ENCODE results near the gene MRPL20.

The MRPL20 gene

DNA sequence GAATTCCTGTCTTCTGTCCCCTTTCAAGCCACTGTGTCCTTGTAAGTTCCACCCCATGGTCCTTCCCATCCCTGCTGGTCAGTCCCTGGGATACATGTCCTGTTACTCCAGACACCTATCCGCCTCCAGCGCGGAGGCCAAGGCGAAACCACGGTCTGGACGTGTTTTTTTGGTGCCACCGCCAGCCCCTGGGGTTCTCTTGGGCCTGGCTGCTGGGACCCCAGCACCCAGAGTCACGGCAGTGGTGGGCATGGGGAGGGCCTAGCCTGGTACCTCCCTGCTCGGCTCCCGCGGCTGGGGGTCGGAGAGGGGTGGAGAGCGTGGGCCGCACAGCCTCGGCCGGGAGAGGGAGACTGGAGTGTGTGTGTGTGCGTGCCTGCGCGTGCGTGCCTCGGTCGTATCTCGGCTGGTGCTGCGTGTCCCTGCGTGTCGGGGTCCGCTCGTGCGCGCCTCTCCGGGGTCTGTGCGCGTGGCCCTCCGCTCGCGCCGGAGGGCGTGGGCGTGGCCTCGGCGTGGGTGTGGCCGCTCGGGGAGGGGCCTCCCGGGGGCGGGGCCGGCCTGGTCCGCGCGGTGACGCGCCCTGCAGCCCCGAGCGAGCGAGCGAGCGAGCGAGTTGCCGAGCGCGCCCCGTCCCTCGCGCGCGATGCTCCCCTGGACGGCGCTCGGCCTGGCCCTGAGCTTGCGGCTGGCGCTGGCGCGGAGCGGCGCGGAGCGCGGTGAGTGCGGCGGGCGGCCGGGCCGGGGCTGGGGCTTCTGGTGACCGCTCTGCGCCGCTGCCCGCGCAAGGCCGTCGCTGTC lies 28.2 kb upstream of the MRPL20 start, which contains the start of gene VWA1:
TSS of gene VWA1 (plus strand) at position 585 of the 798 bp plus-strand sequence. CDS start at position 644, 59 bp downstream.
- TF ChIP-seq, protein P1, sequence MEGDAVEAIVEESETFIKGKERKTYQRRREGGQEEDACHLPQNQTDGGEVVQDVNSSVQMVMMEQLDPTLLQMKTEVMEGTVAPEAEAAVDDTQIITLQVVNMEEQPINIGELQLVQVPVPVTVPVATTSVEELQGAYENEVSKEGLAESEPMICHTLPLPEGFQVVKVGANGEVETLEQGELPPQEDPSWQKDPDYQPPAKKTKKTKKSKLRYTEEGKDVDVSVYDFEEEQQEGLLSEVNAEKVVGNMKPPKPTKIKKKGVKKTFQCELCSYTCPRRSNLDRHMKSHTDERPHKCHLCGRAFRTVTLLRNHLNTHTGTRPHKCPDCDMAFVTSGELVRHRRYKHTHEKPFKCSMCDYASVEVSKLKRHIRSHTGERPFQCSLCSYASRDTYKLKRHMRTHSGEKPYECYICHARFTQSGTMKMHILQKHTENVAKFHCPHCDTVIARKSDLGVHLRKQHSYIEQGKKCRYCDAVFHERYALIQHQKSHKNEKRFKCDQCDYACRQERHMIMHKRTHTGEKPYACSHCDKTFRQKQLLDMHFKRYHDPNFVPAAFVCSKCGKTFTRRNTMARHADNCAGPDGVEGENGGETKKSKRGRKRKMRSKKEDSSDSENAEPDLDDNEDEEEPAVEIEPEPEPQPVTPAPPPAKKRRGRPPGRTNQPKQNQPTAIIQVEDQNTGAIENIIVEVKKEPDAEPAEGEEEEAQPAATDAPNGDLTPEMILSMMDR (conservative IDR thresholded peaks at IDR 0.05; ENCODE audit: control insufficient read depth, insufficient read depth, low read depth, low read length) = no peak
- peak; percentile 45 for DNase-seq (ENCODE audit: low read depth)
- H3K4me3 ChIP-seq (ENCODE audit: control insufficient read depth, low read depth, low read length) = peak within 1 kb of the TSS; percentile 16

DNA sequence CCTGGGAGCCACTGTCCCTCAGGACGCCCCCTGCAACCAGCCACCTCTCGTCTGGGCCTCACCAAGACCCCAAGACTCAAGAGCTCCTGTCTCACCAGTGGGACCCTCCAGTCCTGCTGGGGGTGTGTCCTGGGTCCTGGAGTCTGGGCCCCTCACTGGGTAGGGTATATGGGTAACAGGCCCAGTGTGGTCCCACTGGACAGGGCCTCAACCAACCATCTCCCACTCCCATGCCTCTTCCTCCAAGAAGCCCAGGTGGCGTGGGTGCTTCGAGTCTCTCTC lies 27.7 kb upstream of the MRPL20 start:
- TF ChIP-seq, protein P1 (conservative IDR thresholded peaks at IDR 0.05; ENCODE audit: control insufficient read depth, insufficient read depth, low read depth, low read length) = no peak
- H3K4me3 ChIP-seq (ENCODE audit: control insufficient read depth, low read depth, low read length) = no peak overlapping the region
- no peak for DNase-seq (ENCODE audit: low read depth)

- no peak for DNase-seq (ENCODE audit: low read depth)
- H3K4me3 ChIP-seq (ENCODE audit: control insufficient read depth, low read depth, low read length) = no peak overlapping the region
- TF ChIP-seq, protein P1 (conservative IDR thresholded peaks at IDR 0.05; ENCODE audit: control insufficient read depth, insufficient read depth, low read depth, low read length) = no peak
Observed at GRCh38 chr1:1434131-1434823, 27.2 kb upstream of the MRPL20 start.

- H3K4me3 ChIP-seq (ENCODE audit: control insufficient read depth, low read depth, low read length) = no peak overlapping the region
- peak; percentile 18 for DNase-seq (ENCODE audit: low read depth)
- TF ChIP-seq, protein P1 (conservative IDR thresholded peaks at IDR 0.05; ENCODE audit: control insufficient read depth, insufficient read depth, low read depth, low read length) = no peak
Observed at GRCh38 chr1:1433804-1434130, 26.7 kb upstream of the MRPL20 start.

GRCh38 chr1:1432951-1433803 lies 26.1 kb upstream of the MRPL20 start:
- no peak for DNase-seq (ENCODE audit: low read depth)
- TF ChIP-seq, protein P1 (conservative IDR thresholded peaks at IDR 0.05; ENCODE audit: control insufficient read depth, insufficient read depth, low read depth, low read length) = no peak
- H3K4me3 ChIP-seq (ENCODE audit: control insufficient read depth, low read depth, low read length) = no peak overlapping the region

GRCh38 chr1:1432274-1432950 lies 25.3 kb upstream of the MRPL20 start:
- no peak for DNase-seq (ENCODE audit: low read depth)
- TF ChIP-seq, protein P1 (conservative IDR thresholded peaks at IDR 0.05; ENCODE audit: control insufficient read depth, insufficient read depth, low read depth, low read length) = no peak
- no peak overlapping the region for H3K4me3 ChIP-seq (ENCODE audit: control insufficient read depth, low read depth, low read length)
